ENCODE results near the gene FBXO8.
A peak's percentile ranks its signal among the peaks of the same experiment; 100 is the strongest.
"Not testable (repeated sequence)": the region's sequence is repeated elsewhere in the genome, so short reads cannot be mapped to it uniquely, and the experiment has no call there.

The FBXO8 gene

DNA sequence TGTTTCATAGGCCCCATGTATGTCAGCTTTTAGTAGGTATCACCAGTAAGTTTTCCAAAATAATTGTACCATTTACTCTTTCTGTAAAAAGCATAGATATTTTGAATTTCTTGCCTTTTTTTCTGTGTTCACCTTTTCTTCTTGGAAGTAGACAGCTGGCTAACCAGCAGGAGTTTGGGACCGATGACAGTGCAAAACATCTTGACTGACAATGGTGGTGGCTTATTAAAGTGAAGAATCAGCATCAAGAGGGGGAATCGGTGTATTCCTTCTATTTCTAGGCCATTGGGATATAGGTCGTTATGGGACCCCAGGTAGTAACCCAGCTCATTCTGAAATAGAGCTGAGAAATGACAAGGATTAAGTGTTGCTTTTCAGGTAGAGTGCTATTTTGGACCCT is 3.4 kb upstream of the FBXO8 start:
- no peak for DNase-seq (ENCODE audit: low read depth, low spot score)
- H3K27ac ChIP-seq: no peak overlapping the region

DNA sequence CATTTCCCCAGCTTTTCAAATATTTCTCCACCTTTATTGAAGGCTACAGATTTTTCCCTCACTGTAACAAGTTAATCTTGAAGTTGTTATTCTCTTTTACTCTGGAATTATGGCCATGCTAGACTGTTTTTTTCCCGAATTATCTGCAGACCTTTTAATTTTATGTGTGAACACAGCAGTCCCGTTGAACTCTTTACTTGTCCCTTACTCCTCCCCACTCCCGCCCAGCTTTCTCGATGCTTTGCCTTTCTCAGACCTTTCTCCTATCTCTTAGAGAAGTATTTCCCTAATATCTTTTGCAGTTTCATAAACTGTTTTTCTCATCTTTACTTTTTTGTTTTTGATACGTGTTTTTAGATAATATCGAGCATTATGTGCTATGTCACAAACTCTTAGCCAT is 1.0 kb upstream of the FBXO8 start:
- peak overlapping the region; percentile 96 for H3K27ac ChIP-seq
- no peak for DNase-seq (ENCODE audit: low read depth, low spot score)

GRCh38 chr4:174282836-174283506 is 496 bp downstream of the FBXO8 start:
- H3K27ac ChIP-seq: peak overlapping the region; percentile 96
- peak; percentile 91 for DNase-seq (ENCODE audit: low read depth, low spot score)

DNA sequence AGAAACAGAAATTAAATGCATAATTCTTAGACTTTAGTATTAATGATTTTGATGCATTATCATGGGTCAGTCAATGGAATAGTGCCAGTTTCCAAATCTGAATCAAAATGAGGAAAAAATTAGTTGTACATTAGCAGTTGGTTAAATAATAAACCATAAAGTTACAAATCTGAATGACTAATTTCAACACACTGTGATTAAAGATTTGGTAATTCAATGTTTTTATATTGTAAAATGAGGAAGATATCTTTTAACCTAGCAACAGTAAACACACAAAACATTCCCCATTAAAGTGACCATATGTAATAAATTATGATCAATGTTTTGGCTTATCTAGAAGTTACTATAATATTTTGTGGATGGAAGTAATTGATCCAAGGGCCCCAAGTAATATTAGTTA is 1.6 kb downstream of the FBXO8 start:
- H3K27ac ChIP-seq: no peak overlapping the region
- no peak for DNase-seq (ENCODE audit: low read depth, low spot score)

- H3K27ac ChIP-seq: no peak overlapping the region
- DNase-seq (ENCODE audit: low read depth, low spot score): no peak
Observed at GRCh38 chr4:174281182-174281737, 2.2 kb downstream of the FBXO8 start.

- no peak for DNase-seq (ENCODE audit: low read depth, low spot score)
- no peak overlapping the region for H3K27ac ChIP-seq
Observed at GRCh38 chr4:174279433-174280155, 3.9 kb downstream of the FBXO8 start.

- H3K27ac ChIP-seq: no peak overlapping the region
- no peak for DNase-seq (ENCODE audit: low read depth, low spot score)
Observed at GRCh38 chr4:174278467-174278866, 5.0 kb downstream of the FBXO8 start.

GRCh38 chr4:174277433-174277832 is 6.0 kb downstream of the FBXO8 start:
- no peak overlapping the region for H3K27ac ChIP-seq
- no peak for DNase-seq (ENCODE audit: low read depth, low spot score)

DNA sequence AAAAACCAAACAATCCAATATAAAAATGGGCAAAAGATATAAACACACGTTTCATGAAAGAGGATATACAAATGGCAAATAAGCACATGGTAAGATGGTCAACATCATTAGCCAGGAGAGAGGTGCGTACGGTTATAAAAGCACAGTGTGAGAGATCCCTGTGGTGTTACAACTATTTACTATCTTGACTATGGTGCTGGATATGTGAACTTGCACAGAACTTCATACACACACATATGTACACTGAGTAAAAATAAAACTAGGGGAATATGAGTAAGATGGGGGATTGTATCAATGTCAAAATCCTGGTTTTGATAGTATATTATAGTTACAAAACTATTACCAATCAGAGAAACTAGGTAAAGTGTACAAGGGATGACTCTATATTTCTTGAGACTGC is 8.4 kb downstream of the FBXO8 start:
- DNase-seq (ENCODE audit: low read depth, low spot score): no peak
- no peak overlapping the region for H3K27ac ChIP-seq

DNA sequence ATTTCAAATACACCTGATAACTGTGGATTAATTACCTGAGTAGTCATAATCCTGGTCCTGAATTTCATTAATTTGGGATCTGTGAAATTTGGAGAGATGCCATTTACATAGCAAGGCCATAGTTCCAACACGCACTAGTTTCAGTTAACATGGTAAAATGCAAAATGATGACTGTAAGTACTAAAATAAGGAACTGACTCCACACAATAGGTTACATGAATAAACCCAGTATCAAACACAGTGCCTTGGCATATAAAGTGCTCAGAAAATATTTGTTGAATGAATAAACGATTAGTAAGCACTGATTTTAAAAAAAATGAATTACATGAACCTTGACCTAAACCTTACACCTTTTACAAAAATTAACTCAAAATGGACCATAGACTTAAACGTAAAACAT is 9.0 kb downstream of the FBXO8 start:
- H3K27ac ChIP-seq: no peak overlapping the region
- DNase-seq (ENCODE audit: low read depth, low spot score): no peak

DNA sequence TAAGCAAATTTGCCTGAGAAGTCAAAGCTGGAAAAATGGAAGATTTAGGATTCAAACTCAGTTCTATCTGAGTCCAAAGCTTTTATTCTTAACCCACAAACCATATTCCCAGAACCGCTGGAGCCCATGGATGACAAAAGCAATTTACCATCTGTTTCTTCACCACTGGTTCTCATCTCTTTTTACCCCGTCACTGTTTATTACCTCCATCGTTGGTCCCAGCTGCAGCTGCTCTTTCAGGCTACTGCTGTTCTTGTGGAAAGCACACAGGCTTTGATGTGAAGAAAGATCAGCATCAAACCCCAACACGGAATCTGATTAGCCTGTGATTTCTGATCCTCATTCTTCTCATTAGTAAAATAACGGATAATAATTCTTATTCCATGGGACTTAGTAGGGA is 9.5 kb downstream of the FBXO8 start:
- H3K27ac ChIP-seq: no peak overlapping the region
- DNase-seq (ENCODE audit: low read depth, low spot score): no peak

- DNase-seq (ENCODE audit: low read depth, low spot score): no peak
- H3K27ac ChIP-seq: no peak overlapping the region
Observed at GRCh38 chr4:174266416-174266815, 17.1 kb downstream of the FBXO8 start.

DNA sequence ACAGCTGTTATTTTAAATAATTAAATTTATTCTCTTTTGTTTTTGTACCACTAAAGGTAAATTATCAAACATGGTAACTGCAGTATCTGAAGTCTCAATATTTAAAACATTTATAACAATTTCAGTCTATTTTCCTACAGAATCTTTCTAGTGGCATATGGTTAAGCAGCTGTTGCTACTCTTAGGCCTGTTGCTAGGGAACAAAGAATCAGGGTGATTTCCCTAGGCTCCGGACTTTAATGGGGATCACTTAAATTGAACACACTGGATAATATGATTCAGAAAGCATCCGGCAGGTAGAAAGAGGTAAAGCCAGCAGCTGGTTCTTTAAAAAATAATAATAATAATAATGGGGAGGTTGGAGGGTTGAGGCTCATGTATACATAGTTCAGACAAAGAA is 17.6 kb downstream of the FBXO8 start:
- DNase-seq (ENCODE audit: low read depth, low spot score): no peak

GRCh38 chr4:174263445-174263736 is 20.1 kb downstream of the FBXO8 start:
- no peak for DNase-seq (ENCODE audit: low read depth, low spot score)

More for the DNA sequence above, 17.6 kb downstream of the FBXO8 start:
- no peak overlapping the region for H3K27ac ChIP-seq

DNA sequence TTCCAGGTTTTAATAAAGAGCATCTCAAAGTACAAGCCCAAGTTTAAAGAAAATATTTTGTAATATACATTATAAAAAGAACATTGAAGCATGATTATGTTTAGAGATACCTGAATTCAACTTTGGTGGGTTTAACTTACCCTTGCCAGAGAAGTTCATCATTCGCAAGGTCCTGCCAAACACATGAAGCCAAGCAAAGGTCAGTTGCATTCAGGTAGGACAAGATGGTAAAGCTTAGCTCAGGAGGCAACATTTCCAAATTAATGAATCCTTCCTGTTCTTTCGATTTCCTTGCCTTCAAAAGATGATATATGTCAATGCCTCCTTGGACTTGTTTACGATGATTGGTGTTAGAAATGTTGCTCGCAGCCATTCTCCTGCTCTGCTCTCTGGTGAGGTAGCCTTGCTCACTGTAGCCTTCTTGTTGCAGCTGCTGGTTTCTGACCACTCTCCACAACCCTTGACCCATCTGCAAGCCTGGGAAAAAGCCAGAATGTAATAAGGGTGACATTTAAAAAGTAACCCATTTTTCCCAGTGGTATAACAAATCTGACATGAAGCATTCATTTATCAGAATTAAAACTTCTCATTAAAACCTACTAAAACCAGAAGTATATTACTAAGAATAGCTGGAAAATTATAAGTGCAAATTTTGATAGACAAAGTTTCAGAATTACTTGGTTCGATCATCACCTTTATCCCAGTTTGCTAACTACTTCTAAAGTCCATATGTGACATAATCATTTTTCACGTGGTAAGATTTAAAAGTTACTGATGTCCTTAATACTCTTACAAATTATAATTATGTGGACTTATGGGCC is 20.6 kb downstream of the FBXO8 start:
- H3K27ac ChIP-seq: no peak overlapping the region
- DNase-seq (ENCODE audit: low read depth, low spot score): no peak

More at GRCh38 chr4:174263445-174263736, 20.1 kb downstream of the FBXO8 start:
- H3K27ac ChIP-seq: no peak overlapping the region

DNA sequence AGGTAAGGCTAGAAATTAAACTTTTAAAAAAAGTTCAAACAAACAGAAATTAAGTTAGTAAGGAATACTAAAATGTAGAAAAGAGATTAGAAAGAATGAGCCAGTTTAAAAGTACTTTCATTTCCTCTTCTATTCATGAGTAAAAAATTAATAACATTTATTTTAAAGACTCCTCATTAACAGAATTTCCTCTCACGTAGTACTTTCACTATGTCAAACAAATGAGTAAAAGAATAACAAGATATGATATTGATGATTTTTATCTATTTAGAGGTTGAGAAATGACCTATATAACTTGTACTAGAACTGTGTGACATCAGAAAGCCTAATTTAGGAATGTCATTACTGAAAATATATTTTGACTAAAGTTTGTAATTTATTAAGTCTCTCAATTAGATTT is 22.0 kb downstream of the FBXO8 start:
- not testable (repeated sequence) for H3K27ac ChIP-seq; DNase-seq (ENCODE audit: low read depth, low spot score)

GRCh38 chr4:174260099-174260498 is 23.4 kb downstream of the FBXO8 start:
- DNase-seq (ENCODE audit: low read depth, low spot score): peak; percentile 49
- H3K27ac ChIP-seq: peak overlapping the region; percentile 38

DNA sequence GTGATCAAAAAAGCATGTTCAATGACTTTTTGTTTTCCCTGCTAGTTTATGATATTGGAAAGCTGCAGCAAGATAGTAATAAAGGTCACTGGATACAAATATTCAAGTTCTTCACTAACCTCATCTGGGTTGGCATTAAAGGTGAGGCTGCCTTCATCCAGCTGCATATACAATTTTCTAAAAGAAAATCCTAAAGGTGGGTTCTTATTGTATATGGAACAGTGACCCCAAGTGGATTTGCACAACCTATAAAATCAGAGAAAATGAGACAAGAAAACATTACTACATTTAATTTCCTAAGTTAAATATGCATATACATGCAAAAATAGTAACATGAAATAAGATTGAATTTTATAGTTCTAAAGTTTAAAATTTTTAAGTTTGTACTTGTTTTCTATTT is 23.9 kb downstream of the FBXO8 start:
- H3K27ac ChIP-seq: peak overlapping the region; percentile 38
- DNase-seq (ENCODE audit: low read depth, low spot score): no peak

- no peak overlapping the region for H3K27ac ChIP-seq
- no peak for DNase-seq (ENCODE audit: low read depth, low spot score)
Observed at GRCh38 chr4:174256277-174256713, 27.2 kb downstream of the FBXO8 start.

- no peak for DNase-seq (ENCODE audit: low read depth, low spot score)
Observed at GRCh38 chr4:174255786-174256185, 27.7 kb downstream of the FBXO8 start.

GRCh38 chr4:174255374-174255773 is 28.1 kb downstream of the FBXO8 start:
- H3K27ac ChIP-seq: no peak overlapping the region
- DNase-seq (ENCODE audit: low read depth, low spot score): no peak

More at GRCh38 chr4:174255786-174256185, 27.7 kb downstream of the FBXO8 start:
- H3K27ac ChIP-seq: no peak overlapping the region
